ENCODE data around the gene WEE2.
"Not testable (repeated sequence)": the region's sequence is repeated elsewhere in the genome, so short reads cannot be mapped to it uniquely, and the experiment has no call there.

Gene WEE2

DNA sequence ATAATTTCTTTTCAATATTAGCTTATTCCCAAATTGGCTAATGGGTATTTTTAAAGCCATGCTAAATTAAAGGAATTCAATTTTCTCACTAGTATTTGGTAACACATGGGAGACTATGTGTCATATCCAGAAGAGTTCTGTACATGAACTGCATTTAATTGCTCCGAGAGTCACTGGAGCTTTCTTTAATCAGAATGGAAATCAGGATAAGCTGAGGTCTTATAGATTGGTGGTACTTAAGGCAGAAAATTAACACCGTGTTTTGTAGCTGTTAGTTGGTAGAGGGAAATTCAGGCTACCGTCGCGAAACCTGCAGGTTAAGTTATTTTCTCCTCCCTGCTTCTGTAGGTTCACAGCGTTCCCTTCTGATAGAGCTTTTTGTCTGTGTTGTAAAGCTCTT is at the start of gene WEE2:
WEE2 (plus strand) TSS at position 3 of the 400 bp plus-strand sequence. CDS start 406 bp downstream, outside the sequence.
- no peak for DNase-seq

DNA sequence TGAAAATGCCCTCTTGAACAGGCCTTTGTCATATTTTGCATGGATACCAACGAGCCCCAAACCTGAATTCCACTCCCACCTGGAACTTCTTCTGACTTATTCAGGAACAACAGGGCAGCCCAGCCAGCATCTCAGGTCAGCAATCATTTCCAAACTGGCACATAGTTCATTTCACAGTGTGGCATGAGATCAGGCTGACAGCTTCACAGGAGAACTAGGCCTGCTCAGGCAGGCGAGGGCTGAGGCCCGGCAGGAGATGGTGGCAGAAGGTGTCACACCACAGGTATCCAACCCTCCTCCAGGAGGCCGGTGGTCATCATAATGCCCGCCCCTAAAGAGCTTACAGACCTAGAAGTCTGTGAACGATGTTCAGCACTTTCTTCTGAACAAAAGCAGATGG is 48.7 kb upstream of the WEE2 start:
- DNase-seq: no peak

DNA sequence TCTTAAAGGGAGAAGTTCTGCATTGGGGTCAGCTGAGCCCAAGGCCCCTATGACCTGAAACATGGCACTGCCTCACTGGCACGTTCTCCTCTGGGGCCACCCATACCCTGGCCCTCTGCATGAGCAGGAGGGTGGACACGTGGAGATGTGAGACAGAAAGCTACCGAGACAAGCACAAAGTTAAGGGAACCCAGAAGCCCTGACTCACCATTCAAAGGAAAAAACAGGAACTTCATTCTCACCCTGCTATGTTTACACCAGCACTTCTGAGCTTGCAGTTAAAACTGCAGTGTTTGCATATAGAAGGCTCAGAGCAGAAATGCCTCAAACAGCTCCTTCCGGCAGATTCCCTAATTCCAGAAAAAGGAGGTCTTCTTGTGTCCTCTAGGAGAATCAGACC is 47.9 kb upstream of the WEE2 start:
- DNase-seq: peak; percentile 25

DNA sequence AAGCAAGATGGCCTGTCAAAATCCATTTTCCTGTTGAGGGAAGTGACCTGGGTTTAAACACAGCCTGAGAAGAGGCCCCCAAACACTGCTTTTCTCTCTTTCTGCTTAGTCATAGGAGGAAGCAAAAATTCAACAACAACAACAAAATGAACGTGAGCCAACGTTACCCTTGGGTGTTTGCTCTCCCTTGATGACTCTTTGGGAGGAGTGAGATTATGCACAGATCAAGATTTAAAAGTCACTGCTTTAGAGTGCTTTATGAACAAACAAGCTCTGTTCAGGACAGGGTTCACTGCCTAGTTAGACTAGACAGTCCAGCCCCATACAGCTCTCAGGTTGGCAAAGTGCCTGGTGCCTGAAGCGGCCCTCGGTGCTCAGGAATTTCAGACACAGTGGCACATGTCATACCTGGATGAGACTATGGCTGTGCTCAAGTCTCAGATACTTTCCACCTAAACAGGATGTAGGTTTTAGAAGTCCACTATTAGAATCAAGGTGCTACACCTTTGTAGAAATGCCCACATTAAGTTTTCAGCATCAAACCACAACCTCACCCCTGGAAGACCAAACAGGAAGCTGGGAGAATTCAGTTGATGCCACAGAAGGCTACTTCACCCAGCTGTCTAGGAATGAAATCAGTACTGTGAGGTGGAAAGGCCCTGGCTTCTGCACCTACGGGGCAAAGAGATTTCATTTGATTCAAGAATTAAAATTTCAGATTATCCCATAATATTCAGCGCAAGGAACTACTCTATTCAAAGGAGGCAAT is 44.9 kb upstream of the WEE2 start:
- no peak for DNase-seq

DNA sequence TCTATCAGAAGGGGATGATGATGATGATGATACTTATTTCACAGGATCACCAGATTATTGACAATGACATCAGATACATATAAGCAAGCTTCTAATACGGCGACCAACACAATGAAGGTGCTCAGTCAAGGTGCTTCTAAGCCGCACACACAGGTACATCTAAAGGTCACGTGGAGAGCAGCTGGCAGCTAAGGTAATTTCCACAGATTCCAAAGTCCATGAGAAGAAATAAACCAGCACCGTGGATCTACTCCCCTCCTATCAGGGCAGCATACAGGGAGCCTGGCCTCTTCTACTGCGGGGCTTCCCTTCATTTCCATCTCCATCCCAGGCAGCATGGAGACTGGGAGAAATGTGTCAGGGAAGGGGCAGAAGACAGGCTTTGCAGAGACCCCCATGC is 43.7 kb upstream of the WEE2 start:
- no peak for DNase-seq

DNA sequence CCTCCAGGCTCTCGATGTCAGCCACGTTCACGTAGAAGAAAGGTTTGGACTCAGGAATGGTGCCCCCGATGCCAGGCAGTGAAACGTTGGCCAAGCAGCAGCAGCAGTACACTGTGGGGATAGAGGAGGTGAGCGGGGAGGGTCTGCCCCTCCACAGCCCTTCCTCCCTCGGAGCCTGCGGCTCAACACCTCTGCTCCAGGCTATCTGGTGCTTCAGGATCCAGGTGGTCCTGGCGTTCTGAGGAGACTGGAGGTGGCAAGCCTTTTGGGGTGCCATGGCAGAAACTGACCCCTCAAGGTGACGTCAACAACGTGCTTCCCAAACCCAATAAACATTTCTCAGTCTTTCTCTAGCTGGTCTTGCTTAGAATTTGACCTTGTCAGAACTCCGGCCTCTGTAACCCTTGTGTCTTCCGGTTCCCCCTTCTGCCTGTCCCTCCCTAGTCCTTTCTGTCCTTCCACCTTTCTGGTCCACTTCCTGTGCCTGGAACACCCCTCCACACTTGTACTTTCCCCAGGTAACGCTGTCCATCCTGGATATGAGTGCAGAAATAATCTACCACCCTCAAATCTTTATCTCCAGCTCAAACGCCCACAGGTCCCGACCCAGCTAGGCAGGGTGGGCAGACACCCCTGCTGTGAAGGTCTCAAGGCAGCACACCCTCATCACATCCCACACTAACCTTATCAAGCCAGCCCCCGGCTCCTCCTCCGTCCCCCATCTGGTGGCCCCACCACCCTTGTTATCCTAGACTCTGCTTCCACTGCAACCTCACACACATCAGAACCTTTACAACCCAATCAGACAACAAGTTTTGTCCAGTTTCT is 42.7 kb upstream of the WEE2 start:
- no peak for DNase-seq

DNA sequence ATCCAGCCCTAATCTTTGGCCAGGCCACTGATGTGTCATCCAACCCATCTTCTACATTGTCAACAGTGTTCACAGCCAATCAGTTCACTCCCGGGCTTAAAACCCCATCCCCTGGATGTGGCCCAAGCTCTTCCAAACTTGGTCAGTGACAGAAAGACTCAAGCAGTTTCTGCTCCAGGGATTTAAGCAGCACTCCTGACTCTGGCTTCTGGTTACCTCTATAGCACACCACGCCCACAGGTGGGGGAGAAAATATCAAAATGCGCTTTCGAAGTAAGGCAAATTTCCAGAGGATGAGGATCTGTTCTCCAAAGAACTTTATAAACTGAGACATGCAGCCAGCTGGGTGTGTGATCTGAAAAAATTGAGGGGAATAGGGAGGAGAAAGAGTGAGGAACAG is 42.1 kb upstream of the WEE2 start:
- DNase-seq: no peak

DNA sequence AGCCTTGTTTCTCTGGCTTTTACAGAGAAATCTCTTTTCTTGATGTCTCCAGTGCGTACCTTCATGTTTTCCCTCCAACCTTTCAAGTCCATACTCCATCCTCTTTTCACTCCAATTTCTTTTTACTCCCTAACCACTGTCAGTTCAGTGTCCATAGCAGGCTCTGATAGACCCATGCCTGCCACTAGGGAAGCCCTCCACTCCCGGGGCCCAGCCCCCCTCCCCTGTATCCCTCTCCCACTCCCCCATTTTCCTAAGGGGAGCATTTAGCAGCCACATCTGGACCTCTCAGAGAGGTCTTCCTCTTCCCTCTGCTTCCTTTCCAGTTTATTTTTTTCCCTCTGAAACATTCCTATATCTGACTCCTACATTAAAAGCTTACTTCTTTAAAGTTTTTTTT is 39.3 kb upstream of the WEE2 start:
- DNase-seq: no peak

DNA sequence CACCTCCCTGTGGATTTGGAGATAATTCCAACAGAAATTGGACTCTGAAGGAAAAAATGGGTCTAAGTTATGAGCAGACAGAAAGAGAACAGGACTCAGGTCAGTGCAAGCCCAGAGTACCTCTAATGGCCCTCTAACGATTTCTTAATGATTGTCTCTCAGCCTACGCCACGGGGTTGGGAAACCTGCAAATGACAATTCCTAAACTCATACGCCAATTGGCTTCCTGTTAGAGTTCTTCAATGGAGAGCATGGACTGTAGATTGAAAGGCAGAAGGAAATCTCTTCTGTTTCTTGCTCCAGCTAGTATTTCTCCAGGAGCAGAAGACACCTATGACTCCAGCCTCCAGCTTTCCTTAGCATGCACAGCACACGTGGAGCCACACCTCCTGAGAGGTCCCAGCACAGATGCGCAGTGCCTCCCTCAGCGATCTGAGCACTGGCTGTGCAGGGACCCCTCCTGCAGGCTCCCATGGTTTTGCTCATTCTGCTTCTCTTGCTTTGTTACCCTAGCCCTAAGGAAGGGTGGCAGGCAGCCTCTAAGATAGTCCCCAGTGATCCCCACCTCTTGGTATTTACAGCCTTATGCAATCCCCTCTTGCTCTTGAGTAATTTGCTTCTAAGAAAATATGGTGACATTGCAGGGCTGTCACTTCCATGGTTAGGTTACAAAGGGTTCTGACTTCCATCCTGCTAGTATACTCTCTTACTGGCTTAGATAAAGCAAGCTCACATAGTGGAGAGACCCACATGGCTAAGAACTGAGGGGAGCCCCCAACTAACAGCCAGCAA is 36.3 kb upstream of the WEE2 start:
- no peak for DNase-seq

DNA sequence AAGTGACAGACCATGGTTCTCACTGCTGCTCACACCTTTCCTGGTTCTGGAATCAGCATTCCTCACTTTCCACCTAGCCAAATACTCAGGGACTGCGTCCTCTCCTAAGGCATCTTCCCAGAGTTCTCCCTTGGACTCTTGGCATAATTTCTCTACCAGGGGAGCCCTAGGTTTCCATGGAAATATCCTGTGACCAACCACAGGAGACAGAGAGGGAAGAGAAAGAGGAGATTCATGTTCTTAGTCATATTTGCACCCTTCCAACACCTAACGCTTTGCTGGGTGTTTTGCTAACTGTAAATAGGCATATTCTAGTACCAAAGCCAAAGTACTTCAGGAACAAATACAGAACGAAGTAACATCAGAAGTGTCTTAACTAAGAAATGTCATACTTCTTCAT is 34.8 kb upstream of the WEE2 start:
- DNase-seq: no peak

DNA sequence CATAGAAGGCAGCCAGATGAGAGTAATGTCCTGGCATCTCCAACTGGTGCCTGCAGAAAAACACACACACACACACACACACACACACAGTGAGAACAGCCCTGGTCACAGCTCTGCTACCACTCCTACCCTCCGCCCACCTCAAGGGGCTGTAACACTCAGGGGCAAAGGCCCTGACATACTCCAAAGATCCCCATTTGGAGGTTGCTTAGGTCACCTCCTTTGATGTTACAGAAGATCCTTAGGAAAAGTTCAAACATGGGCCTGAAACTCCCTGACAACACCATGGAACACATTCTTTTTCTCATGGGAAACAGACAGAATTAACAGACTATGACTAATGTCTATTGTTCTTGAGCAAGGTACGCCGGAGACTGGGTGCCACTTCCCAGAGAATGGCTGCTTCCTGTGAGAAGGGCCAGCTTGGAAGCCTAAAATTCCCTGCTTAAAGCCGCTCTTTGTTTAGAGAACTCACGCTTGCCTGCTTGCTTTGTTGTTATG is 33.9 kb upstream of the WEE2 start:
- no peak for DNase-seq

DNA sequence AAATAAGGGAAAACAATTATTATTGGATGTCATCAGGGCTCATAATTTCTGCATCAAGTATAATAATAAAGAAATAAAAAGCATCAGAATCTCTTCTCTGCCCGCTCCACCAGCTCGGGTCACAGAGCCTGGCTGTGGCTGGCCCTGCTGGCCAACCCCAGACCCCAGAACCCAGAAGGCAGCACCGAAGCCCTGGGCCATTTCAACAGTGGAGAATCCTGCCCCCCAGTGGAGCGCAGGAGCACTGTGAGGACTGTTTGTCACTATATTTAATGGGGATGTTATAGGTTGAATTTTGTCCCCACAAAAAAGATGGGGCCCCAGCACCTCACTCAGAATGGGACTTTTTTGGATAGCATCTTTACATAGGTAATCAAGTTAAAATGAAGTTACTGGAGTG is 33.5 kb upstream of the WEE2 start:
- DNase-seq: no peak

DNA sequence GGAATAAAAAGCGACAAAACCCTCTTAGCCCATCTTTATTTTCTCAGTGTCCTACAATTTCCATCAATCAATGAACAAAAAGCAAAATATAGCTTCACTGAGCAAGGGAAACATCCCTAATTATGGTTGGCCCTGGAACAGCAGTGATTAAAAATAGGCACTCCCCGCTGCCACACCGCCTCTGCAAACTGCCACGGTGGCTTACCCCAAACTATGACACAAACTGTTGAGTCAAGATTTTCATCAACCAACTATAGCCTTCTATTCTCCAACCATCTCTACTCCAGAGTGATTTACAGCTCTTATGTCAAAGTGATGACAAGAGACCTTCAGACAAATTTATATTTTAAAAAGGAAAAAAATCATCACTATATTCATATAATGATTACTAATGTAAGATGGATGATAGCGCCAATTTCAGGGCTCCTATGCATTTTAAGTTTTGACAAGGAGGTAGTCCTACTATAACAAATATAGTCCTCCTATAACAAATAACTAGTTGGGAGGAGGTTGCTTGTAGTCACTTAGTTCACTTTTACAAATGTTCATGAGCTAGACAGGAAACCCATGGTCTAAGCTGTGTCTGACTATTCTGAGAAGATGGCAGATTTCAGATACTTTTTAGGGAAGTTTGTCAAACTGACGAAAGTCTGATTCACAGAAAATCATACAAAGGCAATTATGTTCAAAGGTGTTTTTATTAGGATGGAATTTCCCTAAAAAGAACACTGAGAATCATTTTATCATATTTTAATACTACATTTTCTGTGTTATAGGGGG is 32.5 kb upstream of the WEE2 start:
- DNase-seq: no peak

DNA sequence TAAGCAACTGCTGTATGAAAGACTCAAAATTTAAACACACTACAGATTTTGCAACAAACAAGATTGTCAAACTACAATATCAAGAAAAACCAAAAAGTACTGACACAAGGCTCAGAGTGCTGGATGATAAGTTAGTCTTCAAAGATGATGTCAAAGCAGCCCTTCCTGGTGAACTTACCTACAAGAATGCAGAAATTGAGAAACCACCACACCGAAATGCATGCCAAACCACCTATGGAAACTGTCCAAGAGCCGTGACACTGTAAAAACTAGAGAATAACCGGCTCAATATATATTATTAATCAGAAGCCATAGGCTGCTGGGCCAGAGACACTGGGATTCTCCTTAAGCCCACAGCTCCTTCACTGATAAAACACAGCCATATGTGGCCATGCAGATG is 31.5 kb upstream of the WEE2 start:
- no peak for DNase-seq

DNA sequence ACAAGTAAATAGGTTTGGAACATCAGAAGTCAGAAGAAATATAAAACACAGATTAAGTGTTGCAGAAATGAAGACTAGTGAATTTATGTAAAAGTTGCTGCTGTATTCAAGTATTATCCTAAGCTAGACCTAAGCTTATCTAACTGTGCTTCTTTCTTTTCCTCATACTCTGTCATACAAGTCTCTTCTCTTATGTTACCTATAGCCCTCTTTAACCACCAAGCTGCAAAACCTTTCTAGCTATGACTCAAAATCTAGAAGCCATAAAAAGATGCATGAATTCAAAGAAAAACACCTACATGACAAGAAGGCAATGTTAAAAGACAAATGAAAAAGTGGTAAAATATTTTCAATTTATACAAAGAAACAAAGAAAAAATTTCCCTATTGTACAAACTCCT is 29.1 kb upstream of the WEE2 start:
- DNase-seq: no peak

DNA sequence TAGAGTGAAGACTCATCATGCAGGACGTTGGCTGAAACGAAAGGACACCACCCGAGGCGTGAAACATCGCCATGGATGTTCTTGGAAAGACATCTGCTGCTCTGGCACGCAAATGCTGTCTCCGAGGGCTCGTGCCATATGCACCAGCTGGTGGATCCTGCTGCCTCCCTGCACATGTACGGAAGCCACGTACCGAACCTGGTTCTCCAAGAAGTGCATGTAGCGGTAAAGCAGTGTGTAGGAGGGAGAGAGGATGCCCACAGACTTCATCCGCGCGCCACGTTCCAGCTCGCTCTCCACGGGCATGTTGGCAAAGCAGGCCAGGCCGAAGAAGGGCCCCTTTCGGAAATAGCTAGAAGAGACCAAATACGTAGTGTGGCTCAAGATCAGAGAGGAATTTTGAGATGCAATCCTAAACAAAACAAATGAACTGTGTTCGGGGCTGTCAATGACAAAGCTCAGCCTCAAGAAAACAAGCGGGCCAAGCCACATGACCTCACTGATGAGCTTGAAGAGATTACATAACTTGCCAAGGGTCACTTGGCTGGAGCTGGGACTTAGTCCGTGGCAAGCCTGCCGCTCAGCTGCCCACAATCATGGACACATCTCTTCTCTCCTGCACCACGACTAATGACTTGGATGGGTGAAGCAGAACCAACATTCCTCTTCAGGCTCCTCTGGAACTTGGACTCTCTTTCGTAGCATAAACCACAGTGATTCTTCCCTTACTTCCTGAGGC is 22.7 kb upstream of the WEE2 start:
- DNase-seq: no peak

DNA sequence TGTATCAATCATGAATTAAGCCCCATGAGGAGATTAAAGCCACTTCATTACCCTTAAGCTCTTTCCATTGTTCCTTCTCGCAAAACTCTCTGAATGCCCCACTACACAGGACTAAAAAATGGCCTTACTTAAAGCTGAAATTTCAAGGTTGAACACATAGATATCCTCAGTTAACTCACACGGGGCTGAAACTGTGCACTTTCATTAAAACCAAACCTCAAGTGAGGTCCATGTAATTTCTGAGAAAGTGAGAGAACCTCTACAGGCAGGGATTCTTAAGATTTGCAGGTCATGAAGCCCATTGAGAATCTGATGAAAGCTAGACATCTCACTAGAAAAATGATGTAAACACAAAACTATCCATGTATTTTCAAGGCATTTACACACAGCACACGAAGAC is 22.1 kb upstream of the WEE2 start:
- DNase-seq: no peak

DNA sequence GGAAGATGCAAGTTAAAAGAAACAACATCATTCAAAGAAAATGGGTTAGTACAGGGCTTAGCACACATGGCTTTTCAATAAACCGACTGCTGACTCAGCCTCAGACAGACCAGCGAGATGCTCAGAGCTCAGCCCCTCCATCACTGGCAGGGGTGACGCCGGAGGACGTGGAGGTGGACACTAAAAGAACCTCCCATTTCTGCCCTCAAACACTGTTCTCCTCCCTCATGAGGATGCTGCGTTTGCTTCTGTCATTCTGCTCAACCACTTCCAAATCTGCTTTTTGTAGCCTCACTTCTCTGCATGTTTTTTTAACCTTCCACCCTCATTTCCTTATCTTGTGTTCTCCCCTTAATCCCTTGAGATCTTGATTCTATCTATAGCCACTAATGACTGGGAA is 21.5 kb upstream of the WEE2 start:
- no peak for DNase-seq

DNA sequence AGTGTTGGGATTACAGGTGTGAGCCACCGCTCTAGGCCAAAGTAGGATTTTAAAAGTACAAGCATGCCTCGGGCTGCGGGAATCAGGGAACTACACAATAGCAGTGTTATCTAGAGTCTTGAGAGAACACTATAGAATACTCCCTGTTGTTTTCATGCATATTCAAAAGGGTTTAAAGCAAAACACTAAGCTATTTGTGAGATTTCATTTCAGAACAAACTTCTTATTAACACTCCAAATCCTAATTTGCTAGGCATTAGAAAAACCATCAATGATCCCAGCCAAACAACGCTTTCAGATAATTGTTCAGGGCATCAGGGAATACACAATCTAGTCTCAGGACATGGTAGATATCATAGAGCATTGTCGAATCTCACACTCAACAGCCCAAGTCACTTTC is 20.1 kb upstream of the WEE2 start:
- DNase-seq: no peak

DNA sequence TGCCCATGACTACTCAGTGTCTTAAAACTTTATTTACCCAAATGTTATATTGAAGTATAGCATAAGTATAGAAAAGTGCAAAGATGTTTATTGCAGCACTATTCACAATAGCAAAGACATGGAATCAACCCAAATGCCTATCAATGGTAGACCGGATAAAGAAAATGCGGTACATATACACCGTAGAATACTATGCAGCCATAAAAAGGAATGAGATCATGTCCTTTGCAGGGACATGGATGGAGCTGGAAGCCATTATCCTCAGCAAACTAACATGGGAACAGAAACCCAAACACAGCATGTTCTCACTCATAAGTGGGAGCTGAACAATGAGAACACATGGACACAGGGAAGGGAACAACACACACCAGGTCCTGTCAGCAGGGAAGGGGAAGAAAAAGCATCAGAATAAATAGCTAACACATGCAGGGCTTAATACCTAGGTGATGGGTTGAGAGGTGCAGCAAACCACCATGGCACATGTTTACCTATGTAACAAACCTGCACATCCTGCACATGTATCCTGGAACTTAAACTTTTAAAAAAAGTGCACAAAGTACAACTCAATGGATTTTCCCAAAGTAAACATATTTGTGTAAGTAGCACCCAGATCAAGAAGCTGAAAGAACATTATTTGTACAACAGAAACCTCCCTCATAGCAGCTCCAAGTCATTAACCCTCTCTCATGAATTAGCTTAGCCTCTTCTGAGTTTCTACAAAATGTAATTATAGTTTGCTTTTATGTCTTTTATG is 18.9 kb upstream of the WEE2 start:
- DNase-seq: not testable (repeated sequence)

DNA sequence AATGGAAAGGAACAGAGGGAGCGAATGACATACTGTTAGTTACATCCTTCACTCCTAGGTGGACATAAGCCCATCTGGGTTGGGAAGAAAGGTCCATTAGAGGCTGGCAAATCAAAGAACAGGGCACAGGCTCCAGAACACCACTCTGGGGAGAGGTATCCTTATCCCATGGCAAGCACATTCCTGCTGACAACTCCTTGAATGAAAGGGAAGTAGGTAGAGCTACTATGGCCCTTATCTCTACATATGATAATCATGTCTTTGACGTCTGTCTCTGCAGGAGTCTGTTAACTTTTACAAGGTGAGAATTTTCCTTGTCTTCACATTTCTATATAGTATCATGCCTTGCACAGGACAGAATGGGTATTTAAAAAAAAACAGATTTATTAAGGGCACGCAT is 16.6 kb upstream of the WEE2 start:
- no peak for DNase-seq

Measured in CD4-positive, alpha-beta T cell treated with Interferon gamma for 1 hour (primary cell).